ENCODE results near the gene THADA. TPM values are rescaled to one million over a fixed set of nuclear protein-coding genes. Genes with fewer than 3 reads are reported as not detected.

Gene THADA
- total RNA-seq, 4 donors from 2014 or later, result 35.7 to 49.2 (median 47.4) TPM

GRCh38 chr2:43274721-43275120, 321.1 kb downstream of the THADA start:
- DNase-seq (ENCODE audit: low spot score in 2 of 2), result no peak
- H3K36me3 ChIP-seq, result peaks cover 0 to 2% (median 0%) of the 10 kb centered on the region in 3 donors
- no peak overlapping the region for H3K4me3 ChIP-seq
- peak overlapping the region in 2 of 4 donors; percentile 17 to 73 for H3K27ac ChIP-seq
- H3K27me3 ChIP-seq, result no peaks in the 10 kb centered on the region
- TF ChIP-seq EP300 (IDR thresholded peaks at IDR 0.05) (no peak), CTCF (IDR thresholded peaks at IDR 0.05) (no peak), POLR2A (IDR thresholded peaks at IDR 0.05) (no peak)
- 86 to 95% methylated on average over 4 of the region's 4 CpGs for WGBS, 2 donors
- H3K4me1 ChIP-seq, result peaks cover 0 to 56% (median 27%) of the 10 kb centered on the region in 4 donors
- no peaks in the 10 kb centered on the region for H3K9me3 ChIP-seq

- WGBS, 2 donors, result 69 to 75% methylated on average over 4 of the region's 4 CpGs
- no peak for DNase-seq (ENCODE audit: low spot score in 2 of 2)
- Histone ChIP-seq H3K27ac (peak overlapping the region in 1 of 4 donors; percentile 73), H3K4me1 (peaks cover 0 to 63% (median 33%) of the 10 kb centered on the region in 4 donors), H3K9me3 (no peaks in the 10 kb centered on the region), H3K4me3 (no peak overlapping the region), H3K36me3 (no peaks in the 10 kb centered on the region), H3K27me3 (no peaks in the 10 kb centered on the region)
- TF ChIP-seq EP300 (IDR thresholded peaks at IDR 0.05) (no peak), POLR2A (IDR thresholded peaks at IDR 0.05) (no peak), CTCF (IDR thresholded peaks at IDR 0.05) (no peak)
Measured at GRCh38 chr2:43274055-43274454, 321.8 kb downstream of the THADA start.

GRCh38 chr2:43273529-43273928, 322.3 kb downstream of the THADA start:
- Histone ChIP-seq H3K27me3 (no peaks in the 10 kb centered on the region), H3K4me3 (no peak overlapping the region), H3K27ac (peak overlapping the region in 2 of 4 donors; percentile 41 to 73), H3K9me3 (no peaks in the 10 kb centered on the region), H3K36me3 (no peaks in the 10 kb centered on the region), H3K4me1 (peaks cover 0 to 64% (median 38%) of the 10 kb centered on the region in 4 donors)
- WGBS, 2 donors, result 13 to 29% methylated on average over 4 of the region's 4 CpGs
- TF ChIP-seq EP300 (IDR thresholded peaks at IDR 0.05) (no peak), CTCF (IDR thresholded peaks at IDR 0.05) (no peak), POLR2A (IDR thresholded peaks at IDR 0.05) (no peak)
- DNase-seq (ENCODE audit: low spot score in 2 of 2), result no peak

- peaks cover 0 to 68% (median 29%) of the 10 kb centered on the region in 4 donors for H3K4me1 ChIP-seq
- DNase-seq (ENCODE audit: low spot score in 2 of 2), result no peak
- no peak overlapping the region for H3K4me3 ChIP-seq
- H3K27me3 ChIP-seq, result no peaks in the 10 kb centered on the region
- 94 to 98% methylated on average over 4 of the region's 4 CpGs for WGBS, 2 donors
- no peaks in the 10 kb centered on the region for H3K9me3 ChIP-seq
- no peaks in the 10 kb centered on the region for H3K36me3 ChIP-seq
- peak overlapping the region; percentile 75 to 96 (median 86) for H3K27ac ChIP-seq
- TF ChIP-seq POLR2A (IDR thresholded peaks at IDR 0.05), result no peak
- TF ChIP-seq EP300 (IDR thresholded peaks at IDR 0.05), result no peak
- no peak for TF ChIP-seq CTCF (IDR thresholded peaks at IDR 0.05)
Measured at GRCh38 chr2:43270930-43271615, 324.8 kb downstream of the THADA start.

- 84 to 90% methylated on average over 2 of the region's 2 CpGs for WGBS, 2 donors
- peaks cover 0 to 67% (median 31%) of the 10 kb centered on the region in 4 donors for H3K4me1 ChIP-seq
- peak overlapping the region; percentile 75 to 96 (median 86) for H3K27ac ChIP-seq
- no peak for DNase-seq (ENCODE audit: low spot score in 2 of 2)
- H3K36me3 ChIP-seq, result no peaks in the 10 kb centered on the region
- H3K4me3 ChIP-seq, result no peak overlapping the region
- no peaks in the 10 kb centered on the region for H3K27me3 ChIP-seq
- no peaks in the 10 kb centered on the region for H3K9me3 ChIP-seq
- no peak for TF ChIP-seq EP300 (IDR thresholded peaks at IDR 0.05)
- TF ChIP-seq POLR2A (IDR thresholded peaks at IDR 0.05), result no peak
- no peak for TF ChIP-seq CTCF (IDR thresholded peaks at IDR 0.05)
Measured at GRCh38 chr2:43270461-43270860, 325.4 kb downstream of the THADA start.
